GM10266 (cell line): ENCODE measurements around the gene CCDC18.
"Not testable (repeated sequence)": the region's sequence is repeated elsewhere in the genome, so short reads cannot be mapped to it uniquely, and the experiment has no call there.

ENCODE experiments used
- DNase-seq: peaks from one replicate; pipeline ENCODE4 v3.0.0; 2012; ENCODE audit errors: extremely low spot score
- CTCF ChIP-seq: IDR thresholded peaks from 2 replicates; pipeline ENCODE4 v1.5.1; 2012; ENCODE audit warnings: mild to moderate bottlenecking, low read depth; ENCODE audit not compliant: control insufficient read depth, insufficient read depth; ENCODE audit errors: missing control alignments

Gene CCDC18

GRCh38 chr1:93262645-93263044, 82.1 kb downstream of the CCDC18 start:
- no peak for TF ChIP-seq CTCF
- no peak for DNase-seq

DNA sequence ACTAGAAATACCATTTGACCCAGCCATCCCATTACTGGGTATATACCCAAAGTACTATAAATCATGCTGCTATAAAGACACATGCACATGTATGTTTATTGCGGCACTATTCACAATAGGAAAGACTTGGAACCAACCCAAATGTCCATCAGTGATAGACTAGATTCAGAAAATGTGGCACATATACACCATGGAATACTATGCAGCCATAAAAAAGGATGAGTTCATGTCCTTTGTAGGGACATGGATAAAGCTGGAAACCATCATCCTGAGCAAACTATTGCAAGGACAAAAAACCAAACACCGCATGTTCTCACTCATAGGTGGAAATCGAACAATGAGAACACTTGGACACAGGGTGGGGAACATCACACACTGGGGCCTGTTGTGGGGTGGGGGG, 88.4 kb downstream of the CCDC18 start:
- DNase-seq, result not testable (repeated sequence)

GRCh38 chr1:93275262-93275633, 94.7 kb downstream of the CCDC18 start:
- DNase-seq, result not testable (repeated sequence)

DNA sequence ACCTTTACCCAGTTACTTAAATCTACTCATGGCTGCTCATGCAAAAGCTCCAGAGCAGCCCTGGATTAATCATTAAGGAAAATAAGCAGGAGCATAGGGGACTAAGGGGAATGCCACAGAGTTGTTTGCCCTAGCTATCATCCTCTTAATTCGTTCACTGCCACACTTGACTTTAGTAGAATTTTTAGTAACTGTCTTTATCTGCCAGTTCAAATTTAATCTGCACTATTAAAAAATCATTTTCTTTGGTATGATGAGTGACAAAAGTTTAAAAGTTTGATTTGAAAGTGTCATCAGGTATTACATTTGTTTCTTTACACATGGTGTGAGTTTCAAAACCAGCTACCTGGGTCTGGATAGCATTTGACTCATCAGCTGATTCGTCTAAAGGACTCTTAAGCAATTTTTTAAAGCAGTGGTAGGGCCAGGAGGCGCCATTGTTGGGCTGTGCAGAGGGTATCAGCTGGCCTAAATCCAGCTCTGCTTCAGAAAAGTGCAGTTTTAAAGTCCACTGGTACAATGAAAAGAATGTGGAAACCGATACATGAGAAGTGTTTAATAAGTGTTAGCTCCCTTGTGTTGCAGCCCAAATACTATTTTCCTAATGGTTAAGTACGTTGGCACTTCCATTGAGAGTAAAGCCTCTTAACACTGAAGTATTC, 95.2 kb downstream of the CCDC18 start:
- no peak for DNase-seq
- TF ChIP-seq CTCF, result no peak

DNA sequence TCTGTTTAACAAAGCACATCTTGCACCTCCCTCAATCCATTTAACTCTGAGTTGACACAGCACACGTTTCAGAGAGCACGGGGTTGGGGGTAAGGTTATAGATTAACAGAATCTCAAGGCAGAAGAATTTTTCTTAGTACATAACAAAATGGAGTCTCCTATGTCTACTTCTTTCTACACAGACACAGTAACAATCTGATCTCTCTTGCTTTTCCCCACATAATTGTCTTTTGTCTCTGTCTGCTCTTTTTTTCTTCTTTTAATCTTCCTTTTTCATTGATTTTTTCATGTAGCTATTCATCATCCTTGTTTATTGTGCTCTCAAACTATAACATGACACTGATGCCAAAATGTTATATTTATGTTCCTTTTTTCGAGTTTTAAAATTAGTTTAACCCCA, 97.0 kb downstream of the CCDC18 start:
- DNase-seq, result not testable (repeated sequence)

- TF ChIP-seq CTCF, result no peak
- DNase-seq, result no peak
These were observed 103.0 kb downstream of the CCDC18 start for GRCh38 chr1:93283496-93283895.

- no peak for DNase-seq
- TF ChIP-seq CTCF, result no peak
These were observed 108.0 kb downstream of the CCDC18 start for GRCh38 chr1:93288558-93288957.

- no peak for TF ChIP-seq CTCF
- no peak for DNase-seq
These were observed 116.1 kb downstream of the CCDC18 start for GRCh38 chr1:93296555-93297154.

DNA sequence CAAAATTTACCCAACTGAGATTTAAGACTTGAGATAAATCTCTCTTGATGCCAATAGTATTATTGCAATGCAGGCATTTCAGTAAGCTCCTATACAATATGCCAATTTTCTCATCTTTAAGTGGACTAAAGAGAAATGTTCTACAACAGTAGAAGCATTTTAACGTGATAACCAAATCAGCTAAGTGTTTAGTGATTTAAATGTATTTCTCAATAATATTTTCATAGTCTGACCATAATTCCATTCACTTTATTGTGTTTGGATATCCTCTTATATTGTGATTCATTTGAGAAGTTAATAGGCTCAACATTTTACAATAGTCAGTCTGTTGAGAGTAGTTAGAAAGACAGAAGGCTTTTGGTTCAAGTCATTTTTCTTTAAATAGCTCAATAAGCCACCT, 120.6 kb downstream of the CCDC18 start:
- no peak for TF ChIP-seq CTCF
- no peak for DNase-seq
